Muscle of back (tissue), 11 donors: Measurements from ENCODE around the gene SLC2A9. TPM values are rescaled to one million over a fixed set of nuclear protein-coding genes. Genes with fewer than 3 reads are reported as not detected.
A peak's percentile ranks its signal among the peaks of the same experiment; 100 is the strongest.
"Not testable (repeated sequence)": the region's sequence is repeated elsewhere in the genome, so short reads cannot be mapped to it uniquely, and the experiment has no call there.

Experiments used
- DNase-seq, 3 donors: peaks; one replicate each; pipeline versions ENCODE4 v3.0.0 to v3.0.0-alpha.2; 2013
- polyA plus RNA-seq, 10 donors: library from polyadenylated mRNA; unstranded; fragments of 120-200 nt; gene quantifications; one replicate each; pipeline ENCODE4 v1.2.1, GENCODE V29; 2013; ENCODE audit not compliant: insufficient read length in 10 of 10

Gene SLC2A9
- polyA plus RNA-seq, 10 donors: 3.0 to 7.7 (median 4.4) TPM

DNA sequence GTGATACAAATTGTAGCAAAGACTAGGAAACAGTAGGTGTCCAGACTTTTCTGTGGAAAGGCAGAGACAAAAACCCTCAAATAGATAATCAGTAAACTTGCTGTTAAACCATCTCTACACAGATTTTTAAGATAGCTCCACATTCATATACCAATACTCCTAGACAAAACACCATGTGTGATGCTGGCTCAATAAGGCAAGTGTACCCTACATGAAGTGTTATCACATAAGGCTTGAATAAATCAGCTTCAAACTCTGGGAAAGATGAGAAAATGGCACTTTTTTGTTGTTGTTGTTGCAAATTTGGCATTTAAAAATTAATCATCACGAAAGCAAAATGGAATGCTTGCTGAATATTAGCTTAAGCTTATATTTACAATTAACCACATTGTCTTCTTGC lies 194.7 kb downstream of the SLC2A9 start:
- no peak for DNase-seq

DNA sequence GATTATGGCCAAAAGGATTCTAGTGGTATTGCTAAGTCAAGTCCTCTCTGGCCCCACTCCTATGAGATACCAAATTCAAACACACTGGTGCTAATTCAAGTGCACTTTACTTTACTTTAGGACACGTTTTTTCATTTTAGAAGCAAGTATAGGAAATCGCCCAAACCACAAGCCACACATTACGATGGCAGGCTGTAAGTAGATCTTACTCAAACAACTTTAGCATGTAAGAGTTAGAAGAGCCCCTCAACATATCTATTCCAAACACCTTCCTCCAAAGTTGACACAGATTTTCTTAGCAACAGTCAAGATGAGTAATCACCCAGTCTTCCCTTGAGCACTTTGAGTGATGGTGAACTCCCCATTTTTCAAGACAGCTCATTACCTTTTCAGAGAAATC lies 196.2 kb downstream of the SLC2A9 start:
- no peak for DNase-seq

DNA sequence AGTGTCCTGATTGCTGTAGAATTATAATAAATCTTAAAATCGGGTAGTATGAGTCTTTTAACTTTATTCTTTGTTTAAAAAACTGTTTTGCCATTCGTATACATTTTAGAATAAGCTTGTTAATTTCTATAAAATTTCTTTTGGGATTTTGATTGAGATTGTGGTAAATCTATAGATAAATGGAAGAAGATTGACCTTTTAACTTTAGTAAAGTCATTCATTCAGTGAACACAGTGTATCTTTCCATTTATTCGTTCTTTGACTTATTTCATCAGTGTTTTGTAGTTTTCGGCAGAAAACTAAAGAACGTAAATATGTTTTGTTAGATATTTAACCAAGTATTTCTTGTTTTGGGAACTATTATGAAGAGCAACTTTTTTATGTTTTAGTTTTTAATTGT lies 201.0 kb downstream of the SLC2A9 start:
- no peak for DNase-seq

DNA sequence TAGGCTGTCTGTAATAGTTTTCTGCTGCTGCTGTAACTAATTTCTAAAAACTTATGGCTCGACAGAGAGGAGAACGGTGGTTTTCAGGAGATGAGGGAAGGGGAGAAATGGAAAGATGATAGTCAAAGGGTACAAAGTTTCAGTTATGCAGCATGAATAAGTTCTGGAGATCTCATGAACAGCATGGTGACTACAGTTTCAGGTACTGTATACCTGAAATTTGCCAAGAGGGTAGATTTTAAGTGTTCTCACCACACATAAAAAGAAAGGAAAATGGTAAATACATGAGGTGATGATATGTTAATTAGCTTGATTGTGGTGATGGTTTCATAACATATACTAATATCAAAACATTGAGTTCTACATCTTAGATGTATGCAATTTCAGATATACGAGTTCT lies 205.0 kb downstream of the SLC2A9 start:
- DNase-seq: no peak

DNA sequence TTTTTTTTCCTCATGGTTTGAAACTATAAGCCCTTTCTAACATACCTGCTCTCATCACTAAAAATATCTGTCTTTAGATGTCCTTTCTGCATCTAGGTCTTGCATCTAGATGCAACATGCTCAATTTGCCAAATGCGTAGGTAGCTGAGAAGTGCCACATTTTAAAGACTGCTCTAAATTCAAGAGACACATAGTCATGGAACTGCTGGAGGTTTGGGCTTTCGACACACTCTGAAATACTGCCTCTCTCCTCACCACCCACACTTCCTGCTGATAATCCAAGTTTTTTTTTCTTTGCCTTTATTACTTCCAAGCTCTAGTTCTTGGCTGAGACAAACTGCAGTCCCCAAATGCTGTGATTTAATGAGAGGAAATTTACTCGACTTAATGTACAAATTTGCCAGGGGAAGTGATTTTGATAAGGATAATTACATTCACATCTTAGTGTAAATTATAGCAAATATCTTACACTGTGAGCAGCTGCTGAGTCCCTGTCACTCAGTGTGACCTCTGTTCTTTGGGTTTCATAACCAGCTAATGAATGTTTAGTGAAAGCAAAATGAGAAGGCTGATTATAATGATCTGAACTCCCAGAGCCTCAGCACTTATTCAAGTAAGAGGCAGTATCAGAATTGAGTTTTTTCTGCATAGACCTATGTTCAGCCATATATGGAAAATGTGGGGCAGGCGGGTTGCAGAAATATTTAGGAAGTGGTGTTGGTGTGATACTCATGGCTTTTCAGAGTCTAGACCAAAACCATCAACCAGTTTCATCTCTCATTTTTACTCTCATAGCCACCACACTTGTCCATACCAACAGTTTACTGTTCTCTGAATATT lies 208.6 kb downstream of the SLC2A9 start:
- DNase-seq: peak in 1 of 3 donors; percentile 31

DNA sequence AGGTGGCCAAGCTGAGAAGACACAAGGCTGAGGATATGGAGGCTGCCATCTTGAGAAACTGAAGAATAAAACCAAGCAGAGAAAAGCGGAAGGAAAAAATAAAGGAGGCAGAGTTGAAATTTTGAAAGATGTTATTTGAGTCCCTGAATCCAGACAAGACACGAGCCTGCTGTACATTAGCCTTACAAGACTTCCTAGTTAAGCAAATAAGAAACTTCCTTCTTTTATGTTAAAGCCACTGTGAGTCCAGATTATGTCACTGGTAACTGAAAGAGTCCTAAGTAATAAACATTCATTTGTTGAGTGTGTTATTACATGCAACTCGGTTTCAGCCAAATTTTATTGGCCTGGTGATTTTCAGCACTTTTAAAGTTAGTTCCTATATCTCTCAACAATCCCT lies 209.5 kb downstream of the SLC2A9 start:
- DNase-seq: no peak

DNA sequence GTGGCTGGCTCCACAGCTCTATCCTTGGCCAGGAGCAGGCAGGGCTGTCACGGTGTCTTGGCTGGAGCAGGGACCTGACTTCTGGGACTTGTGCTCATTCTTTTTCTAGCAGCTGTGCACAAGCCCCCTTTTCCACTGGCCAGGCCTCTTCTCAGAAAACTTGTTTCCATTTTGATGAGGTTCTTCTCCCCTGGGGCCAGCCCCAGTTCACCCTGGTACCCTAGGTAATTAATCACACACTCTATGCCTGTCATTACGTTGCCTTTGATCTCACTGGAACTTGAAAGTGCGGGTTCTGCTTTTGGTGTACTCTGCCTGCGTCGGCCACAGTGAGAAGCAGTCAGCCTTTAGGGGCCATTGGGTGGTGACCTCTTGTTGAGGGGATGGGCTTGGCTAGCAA lies 213.2 kb downstream of the SLC2A9 start:
- DNase-seq: no peak

DNA sequence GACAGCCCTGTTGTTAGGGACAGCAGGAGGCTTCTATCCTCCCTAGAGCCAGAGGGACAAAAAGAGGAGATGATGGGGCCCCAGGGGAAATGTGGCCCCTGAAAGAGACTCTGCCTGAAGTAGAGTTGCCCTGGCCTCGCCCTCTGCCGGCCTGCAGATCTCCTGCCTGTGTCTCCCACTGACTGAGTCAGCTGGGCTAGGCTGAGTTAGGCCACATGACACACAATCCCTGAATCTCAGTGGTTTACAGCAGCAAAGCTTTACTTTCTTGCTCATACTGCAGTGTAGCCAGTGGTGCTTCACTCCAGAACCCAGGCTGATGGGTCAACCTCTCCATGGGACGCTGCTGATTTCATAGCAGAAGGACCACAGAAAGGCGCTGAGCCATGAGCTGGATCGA lies 216.4 kb downstream of the SLC2A9 start:
- no peak for DNase-seq

DNA sequence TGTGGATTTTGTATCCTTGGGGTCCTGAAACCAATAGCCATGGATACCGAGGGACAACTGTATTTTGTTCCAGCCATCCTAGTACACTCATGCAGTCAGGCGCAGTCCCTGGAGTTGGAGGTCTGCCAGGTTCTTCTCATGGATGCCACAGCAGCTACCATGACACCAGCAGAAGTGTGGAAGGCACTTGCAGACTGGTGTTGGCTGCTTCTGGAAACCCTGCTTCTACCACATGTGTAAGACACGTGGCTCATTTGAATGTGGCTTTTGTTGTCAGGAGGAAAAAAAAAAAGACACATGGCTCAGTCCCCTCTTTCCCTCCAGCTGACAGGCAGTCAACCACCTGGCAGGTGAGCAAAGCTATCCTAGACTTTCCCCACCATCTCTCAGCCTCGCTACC lies 220.4 kb downstream of the SLC2A9 start:
- DNase-seq: no peak

DNA sequence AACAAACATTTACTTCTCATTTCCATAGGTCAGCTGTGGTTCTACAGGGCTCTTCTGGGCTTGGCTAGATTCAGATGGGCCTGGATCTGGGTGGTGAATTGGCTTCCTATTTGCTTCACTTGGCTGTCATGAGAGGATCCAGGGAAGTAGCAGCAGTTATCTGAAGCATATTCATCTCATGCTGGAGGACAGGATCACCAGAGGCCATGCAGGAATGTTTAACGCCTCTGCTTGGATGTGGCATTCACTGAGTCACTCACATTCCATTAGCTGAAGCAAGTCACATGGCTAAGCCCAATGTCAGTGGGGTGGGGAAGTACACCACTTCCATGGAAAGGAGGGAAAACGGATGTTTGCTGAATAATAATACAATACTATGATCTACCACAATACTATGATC lies 224.7 kb downstream of the SLC2A9 start:
- not testable (repeated sequence) for DNase-seq

DNA sequence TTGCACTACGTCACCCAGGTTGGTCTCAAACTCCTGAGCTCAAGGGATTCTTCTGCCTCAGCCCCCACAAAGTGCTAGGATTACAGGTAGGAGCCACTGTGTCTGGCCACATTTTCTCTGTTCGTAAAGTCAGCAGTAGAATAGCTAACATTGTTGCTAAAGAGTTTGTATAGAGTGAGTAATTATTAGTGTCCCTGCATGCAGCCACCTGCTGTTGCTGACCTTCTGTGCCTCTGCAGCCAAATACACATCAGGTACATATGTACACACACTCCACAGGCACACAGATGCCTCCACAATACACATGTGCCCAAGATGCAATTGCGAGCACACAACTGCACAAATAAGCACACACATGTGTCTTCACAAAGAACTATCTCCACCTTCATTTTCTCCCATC lies 228.9 kb downstream of the SLC2A9 start:
- no peak for DNase-seq

DNA sequence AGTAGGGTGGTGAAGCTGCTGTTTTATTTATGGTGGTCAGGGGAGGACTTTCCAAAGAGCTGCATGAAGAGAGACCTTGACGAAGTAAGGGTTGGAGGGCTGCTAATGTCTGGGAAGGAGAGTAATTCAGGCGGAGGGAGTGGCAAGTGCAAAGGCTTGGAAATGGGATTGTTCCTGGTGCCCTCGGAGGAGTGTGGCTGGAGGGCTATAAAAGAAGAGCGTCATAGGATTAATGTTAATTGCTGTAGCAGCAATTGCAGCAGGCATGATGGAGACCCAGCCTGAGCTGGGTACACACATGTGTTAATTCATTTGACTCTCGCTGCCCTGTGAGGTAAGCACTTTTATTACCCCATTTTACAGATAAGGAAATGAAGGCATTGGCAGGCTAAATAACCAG lies 235.4 kb downstream of the SLC2A9 start:
- not testable (repeated sequence) for DNase-seq

DNA sequence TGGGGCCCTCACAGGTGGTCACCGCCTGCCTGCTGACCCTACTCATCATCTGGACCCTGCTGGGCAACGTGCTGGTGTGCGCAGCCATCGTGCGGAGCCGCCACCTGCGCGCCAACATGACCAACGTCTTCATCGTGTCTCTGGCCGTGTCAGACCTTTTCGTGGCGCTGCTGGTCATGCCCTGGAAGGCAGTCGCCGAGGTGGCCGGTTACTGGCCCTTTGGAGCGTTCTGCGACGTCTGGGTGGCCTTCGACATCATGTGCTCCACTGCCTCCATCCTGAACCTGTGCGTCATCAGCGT lies 239.2 kb downstream of the SLC2A9 start:
- DNase-seq: no peak

DNA sequence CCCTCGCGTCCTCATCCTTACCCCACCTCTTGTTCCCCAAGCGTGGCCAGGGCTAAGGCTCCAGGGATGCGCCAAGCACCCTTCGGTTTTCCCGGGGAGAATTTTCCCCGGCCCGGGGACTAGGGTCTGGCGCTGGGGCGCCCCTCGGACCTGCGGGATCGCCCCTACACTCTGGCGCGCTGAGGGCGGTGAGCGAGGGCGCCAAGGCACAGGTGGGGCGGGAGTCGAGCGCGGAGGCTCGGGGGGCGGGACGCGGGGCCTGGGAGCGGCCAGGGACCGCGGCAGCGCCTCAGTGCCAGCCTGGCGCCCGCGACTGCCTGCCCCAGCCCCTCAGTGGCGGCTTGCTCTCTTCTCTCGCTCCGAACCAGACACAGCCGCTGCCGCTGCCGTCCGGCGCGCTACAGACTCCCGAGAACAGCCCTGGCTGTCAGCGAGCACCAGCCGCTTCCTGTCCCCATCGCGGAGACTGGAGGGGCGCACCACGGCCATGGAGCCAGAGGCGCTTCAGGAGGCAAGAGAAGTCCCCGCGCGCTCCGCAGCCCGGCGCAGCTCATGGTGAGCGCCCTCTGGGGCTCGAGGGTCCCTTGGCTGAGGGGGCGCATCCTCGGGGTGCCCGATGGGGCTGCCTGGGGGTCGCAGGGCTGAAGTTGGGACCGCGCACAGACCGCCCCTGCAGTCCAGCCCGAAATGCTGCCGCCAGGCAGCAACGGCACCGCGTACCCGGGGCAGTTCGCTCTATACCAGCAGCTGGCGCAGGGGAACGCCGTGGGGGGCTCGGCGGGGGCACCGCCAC lies 239.8 kb downstream of the SLC2A9 start, which contains the start of gene DRD5:
TSS of gene DRD5 (plus strand) at position 292 of the 793 bp plus-strand sequence. CDS start at position 688, 396 bp downstream.
- no peak for DNase-seq

Other genes starting within 250 kb of the SLC2A9 start
- under 1 TPM; 0.23 to 0.84 (median 0.54) TPM for gene DRD5, start 239.9 kb downstream of the SLC2A9 start, polyA plus RNA-seq
- gene WDR1, start 95.3 kb upstream of the SLC2A9 start, polyA plus RNA-seq: 100 to 1,000 TPM; 145 to 198 (median 169) TPM